GM19467 (cell line): Measurements from ENCODE around the gene CAMK1D.

Source experiments
- ATAC-seq: cut with Tn5 transposase; IDR thresholded peaks from one replicate; pipeline ENCODE4 v1.9.1; 2021; ENCODE audit warnings: mild to moderate bottlenecking, moderate library complexity; ENCODE audit not compliant: unreplicated experiment

The CAMK1D gene

GRCh38 chr10:12369982-12370381 lies 20.6 kb downstream of the CAMK1D start:
- no peak for ATAC-seq

- ATAC-seq: no peak
Observed at GRCh38 chr10:12372846-12373245, 23.5 kb downstream of the CAMK1D start.

GRCh38 chr10:12375076-12375504 lies 25.7 kb downstream of the CAMK1D start:
- ATAC-seq: no peak

- no peak for ATAC-seq
Observed at GRCh38 chr10:12376211-12376610, 26.9 kb downstream of the CAMK1D start.

GRCh38 chr10:12377658-12378290 lies 28.4 kb downstream of the CAMK1D start:
- ATAC-seq: no peak

- ATAC-seq: no peak
Observed at GRCh38 chr10:12380999-12381398, 31.7 kb downstream of the CAMK1D start.

GRCh38 chr10:12381536-12382156 lies 32.3 kb downstream of the CAMK1D start:
- no peak for ATAC-seq

- ATAC-seq: no peak
Observed at GRCh38 chr10:12382157-12382548, 32.8 kb downstream of the CAMK1D start.

- ATAC-seq: no peak
Observed at GRCh38 chr10:12382956-12383531, 33.7 kb downstream of the CAMK1D start.

GRCh38 chr10:12384906-12385305 lies 35.6 kb downstream of the CAMK1D start:
- no peak for ATAC-seq

GRCh38 chr10:12387561-12388210 lies 38.3 kb downstream of the CAMK1D start:
- ATAC-seq: no peak

- no peak for ATAC-seq
Observed at GRCh38 chr10:12388671-12389070, 39.3 kb downstream of the CAMK1D start.

- ATAC-seq: no peak
Observed at GRCh38 chr10:12389154-12389734, 39.9 kb downstream of the CAMK1D start.

- ATAC-seq: no peak
Observed at GRCh38 chr10:12390733-12391132, 41.4 kb downstream of the CAMK1D start.

- ATAC-seq: no peak
Observed at GRCh38 chr10:12391206-12391605, 41.9 kb downstream of the CAMK1D start.

GRCh38 chr10:12393831-12394230 lies 44.5 kb downstream of the CAMK1D start:
- ATAC-seq: no peak

GRCh38 chr10:12394241-12395033 lies 45.1 kb downstream of the CAMK1D start:
- ATAC-seq: no peak

- no peak for ATAC-seq
Observed at GRCh38 chr10:12396093-12396492, 46.7 kb downstream of the CAMK1D start.

- no peak for ATAC-seq
Observed at GRCh38 chr10:12396567-12396966, 47.2 kb downstream of the CAMK1D start.

GRCh38 chr10:12397147-12397896 lies 48.0 kb downstream of the CAMK1D start:
- no peak for ATAC-seq
